Activated T-helper 1 cell treated with Interleukin-2 at 50 U/mL for 16 hours (primary cell): ENCODE measurements around the gene CHMP4B.
A peak's percentile ranks its signal among the peaks of the same experiment; 100 is the strongest.

Experiments used
- DNase-seq: peaks from one replicate; pipeline ENCODE4 v3.0.0-alpha.2; 2020; ENCODE audit warnings: low read depth

CHMP4B gene, protein sequence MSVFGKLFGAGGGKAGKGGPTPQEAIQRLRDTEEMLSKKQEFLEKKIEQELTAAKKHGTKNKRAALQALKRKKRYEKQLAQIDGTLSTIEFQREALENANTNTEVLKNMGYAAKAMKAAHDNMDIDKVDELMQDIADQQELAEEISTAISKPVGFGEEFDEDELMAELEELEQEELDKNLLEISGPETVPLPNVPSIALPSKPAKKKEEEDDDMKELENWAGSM

DNA sequence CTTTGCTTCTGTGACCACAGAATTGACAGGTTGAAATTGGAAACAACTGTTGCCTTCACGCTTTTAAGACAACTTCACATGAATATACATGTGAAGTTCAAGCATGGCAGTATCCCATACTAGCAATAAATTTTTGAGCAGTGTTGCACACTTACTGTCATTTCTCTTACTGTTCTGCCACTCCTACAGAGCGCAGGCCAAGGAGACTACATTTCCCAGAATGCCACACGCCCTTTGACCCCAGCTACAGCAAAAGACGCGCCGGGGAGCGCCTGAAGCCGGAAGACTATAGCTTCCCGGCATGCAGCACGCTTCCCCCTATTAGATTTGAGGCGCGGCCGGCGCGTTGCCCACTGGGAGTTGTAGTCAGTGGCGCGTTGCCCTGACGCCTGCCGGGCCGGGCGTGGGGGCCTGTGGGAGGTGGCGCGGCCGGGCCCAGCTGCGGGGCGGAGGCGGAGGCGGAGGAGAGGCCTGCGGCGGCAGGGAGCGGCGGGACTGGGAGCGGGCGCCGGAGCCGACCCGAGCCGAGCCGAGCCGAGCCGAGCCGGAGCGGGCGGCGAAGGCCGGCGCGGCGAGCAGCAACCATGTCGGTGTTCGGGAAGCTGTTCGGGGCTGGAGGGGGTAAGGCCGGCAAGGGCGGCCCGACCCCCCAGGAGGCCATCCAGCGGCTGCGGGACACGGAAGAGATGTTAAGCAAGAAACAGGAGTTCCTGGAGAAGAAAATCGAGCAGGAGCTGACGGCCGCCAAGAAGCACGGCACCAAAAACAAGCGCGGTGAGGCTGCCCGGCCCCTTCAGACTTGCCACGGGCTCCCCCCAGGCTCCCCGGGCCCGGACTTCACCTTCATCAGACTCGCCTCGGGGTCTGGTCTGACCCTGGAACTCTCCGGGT is at the start of gene CHMP4B:
Gene CHMP4B (plus strand): TSS at position 464 of the 891 bp plus-strand sequence. CDS start 121 bp downstream, at position 585.
- peak; percentile 98 for DNase-seq

DNA sequence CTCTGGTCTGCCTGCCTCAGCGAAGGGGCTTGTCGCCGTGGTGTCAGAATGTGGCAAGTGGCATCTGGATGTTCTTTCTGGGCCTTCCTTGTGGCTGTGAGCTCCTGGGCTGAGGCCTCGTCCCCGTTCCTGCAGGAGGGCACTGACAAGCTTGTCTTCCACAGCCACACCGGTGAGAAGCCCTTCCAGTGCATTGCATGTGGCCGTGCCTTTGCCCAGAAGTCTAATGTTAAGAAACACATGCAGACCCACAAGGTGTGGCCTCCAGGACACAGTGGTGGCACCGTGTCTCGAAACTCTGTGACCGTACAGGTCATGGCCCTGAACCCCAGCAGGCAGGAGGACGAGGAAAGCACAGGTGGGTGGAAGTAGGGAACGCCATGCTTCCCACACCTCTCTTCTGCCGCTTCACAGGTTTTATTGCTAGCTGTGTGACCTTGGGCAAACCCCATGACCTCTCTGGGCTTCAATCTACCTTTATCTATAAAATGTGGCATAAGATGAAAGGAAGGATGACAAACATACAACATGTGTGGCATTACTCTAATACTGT is 49.4 kb upstream of the CHMP4B start:
- DNase-seq: no peak

DNA sequence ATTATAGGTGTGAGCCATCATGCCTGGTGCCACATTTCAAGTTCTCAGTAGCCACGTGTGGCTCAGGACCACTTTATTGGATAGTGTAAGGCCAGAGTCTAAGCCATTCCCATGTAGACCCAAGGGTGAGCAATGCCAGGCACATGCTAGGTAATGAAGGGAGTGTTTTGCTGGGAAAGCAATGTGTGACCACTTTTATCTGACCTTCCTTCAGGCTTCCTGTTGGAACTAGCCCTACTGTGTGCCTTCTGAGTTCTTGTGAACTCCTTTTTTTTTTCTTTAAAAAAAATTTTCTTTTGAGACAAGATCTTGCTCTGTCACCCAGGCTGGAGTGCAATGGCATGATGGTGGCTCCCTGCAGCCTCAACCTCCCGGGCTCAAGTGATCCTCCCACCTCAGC is 46.0 kb upstream of the CHMP4B start:
- no peak for DNase-seq

DNA sequence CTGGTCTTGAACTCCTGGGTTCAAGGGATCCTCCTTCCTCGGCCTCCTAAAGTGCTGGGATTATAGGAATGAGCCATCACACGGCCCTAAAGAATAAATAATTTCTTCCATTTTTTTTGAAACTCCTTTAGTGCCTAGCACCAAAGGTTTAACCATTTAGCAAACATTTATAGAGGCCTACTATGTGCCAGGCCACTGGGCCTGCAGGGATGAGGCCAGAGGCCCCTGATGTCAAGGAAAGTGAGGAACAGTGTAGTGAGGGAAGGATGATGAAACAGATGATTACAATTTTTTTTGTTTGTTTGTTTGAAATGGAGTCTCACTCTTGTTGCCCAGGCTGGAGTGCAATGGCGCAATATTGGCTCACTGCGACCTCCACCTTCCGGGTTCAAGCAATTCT is 45.6 kb upstream of the CHMP4B start:
- DNase-seq: no peak

DNA sequence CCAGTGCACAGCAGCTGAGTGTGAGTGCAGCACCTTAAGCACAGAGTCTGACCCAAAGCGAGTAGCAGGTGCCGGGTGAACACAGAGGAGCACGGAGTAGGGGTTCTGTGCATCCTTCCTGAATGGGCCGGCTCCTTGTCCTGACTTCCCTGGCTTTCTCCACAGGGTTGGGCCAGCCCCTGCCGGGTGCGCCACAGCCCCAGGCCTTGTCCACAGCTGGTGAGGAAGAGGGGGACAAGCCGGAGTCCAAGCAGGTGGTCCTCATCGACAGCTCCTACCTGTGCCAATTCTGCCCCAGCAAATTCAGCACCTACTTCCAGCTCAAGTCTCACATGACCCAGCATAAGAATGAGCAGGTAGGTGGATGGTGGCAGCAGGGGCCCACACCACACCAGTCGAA is 44.5 kb upstream of the CHMP4B start:
- no peak for DNase-seq

DNA sequence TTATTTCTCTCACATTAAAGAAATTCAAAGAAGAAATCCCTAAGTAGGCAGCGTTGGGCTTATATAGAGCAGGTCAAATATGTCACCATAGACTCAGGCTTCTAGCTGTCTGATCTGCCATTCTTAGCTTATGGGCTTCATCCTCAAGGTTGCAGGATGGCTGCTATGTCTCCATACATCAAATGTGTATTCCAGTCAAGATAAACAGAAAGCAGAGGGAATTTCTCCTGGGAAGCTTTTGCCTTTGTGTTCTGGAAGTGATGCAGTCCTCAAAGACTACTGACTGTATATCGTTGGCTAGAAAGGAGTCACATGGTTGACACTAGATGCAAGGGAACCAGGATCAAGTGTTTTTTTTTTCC is 43.4 kb upstream of the CHMP4B start:
- DNase-seq: no peak

GRCh38 chr20:33769043-33769442 is 42.1 kb upstream of the CHMP4B start:
- no peak for DNase-seq

DNA sequence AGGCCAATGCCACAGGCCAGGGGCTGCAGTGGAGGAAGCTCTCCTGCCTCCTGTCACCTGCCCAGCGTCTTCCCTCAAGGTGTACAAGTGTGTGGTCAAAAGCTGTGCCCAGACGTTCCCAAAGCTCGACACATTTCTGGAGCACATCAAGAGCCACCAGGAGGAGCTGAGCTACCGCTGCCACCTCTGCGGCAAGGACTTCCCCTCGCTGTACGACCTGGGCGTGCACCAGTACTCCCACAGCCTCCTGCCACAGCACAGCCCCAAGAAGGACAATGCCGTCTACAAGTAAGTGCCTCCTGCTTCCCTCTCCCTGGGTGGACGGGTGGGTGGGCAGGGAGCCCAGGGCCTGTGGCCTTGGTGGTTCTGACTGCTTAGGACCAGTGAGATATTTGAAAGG is 41.1 kb upstream of the CHMP4B start:
- DNase-seq: no peak

GRCh38 chr20:33771938-33772337 is 39.2 kb upstream of the CHMP4B start:
- no peak for DNase-seq

- DNase-seq: no peak
Observed at GRCh38 chr20:33772439-33772838, 38.7 kb upstream of the CHMP4B start.

- DNase-seq: no peak
Observed at GRCh38 chr20:33773412-33774089, 37.6 kb upstream of the CHMP4B start.

GRCh38 chr20:33777816-33778215 is 33.3 kb upstream of the CHMP4B start:
- DNase-seq: no peak

- DNase-seq: no peak
Observed at GRCh38 chr20:33781133-33781532, 30.0 kb upstream of the CHMP4B start.

GRCh38 chr20:33781945-33782344 is 29.2 kb upstream of the CHMP4B start:
- DNase-seq: no peak

GRCh38 chr20:33783256-33783655 is 27.9 kb upstream of the CHMP4B start:
- no peak for DNase-seq

DNA sequence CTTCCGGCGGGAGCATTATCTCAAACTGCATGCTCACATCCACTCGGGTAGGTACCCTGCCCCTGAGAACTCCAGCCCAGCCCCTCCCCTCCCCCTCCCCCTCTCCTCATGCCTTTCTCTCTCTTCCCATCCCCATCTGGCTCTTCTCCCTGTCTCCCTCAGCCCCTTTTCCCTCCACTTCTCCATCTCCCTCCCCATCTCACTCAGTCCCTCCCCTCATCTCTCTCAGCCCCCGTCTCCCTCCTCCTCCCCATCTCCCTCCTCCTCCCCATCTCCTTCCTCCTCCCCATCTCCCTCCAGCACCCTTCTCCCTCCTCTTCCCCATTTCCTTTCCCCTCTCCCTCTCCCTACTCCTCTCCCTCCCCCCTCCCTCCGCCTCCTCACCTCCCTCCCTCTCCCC is 27.3 kb upstream of the CHMP4B start:
- DNase-seq: no peak

DNA sequence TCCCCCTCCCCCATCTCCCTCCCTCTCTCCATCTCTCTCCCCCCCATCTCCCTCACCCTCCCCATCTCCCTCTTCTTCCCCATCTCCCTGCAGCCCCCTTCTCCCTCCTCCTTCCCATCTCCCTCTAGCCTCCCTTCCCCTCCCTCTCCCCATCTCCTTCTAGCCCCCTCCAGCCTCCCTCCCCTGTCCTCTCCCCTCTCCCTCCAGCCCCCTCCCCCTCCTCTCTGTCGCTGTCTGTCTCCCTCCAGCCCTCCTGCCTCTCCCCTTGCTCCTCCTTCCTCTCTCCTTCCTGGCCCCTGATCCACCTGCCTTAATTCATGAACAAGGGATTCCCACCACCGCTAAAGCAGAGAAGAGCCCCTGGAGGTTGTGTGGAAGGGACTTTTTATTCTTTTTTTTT is 26.9 kb upstream of the CHMP4B start:
- no peak for DNase-seq

DNA sequence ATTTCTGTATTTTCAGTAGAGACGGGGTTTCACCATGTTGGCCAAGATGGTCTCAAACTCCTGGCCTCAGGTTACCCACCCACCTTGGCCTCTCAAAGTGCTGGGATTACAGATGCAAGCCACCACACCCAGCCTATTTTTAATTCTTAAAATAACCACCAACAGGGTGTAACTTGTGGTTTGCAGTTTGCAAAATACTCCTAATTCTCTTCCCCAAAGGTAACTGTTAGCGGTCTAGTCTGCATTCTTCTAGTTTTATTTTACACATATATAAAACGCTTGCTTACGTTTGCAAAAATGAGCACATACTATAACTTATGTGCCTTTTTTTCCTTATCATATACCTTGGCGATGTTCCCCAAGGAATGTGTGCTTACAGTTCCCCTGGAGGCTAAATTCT is 25.6 kb upstream of the CHMP4B start:
- no peak for DNase-seq

DNA sequence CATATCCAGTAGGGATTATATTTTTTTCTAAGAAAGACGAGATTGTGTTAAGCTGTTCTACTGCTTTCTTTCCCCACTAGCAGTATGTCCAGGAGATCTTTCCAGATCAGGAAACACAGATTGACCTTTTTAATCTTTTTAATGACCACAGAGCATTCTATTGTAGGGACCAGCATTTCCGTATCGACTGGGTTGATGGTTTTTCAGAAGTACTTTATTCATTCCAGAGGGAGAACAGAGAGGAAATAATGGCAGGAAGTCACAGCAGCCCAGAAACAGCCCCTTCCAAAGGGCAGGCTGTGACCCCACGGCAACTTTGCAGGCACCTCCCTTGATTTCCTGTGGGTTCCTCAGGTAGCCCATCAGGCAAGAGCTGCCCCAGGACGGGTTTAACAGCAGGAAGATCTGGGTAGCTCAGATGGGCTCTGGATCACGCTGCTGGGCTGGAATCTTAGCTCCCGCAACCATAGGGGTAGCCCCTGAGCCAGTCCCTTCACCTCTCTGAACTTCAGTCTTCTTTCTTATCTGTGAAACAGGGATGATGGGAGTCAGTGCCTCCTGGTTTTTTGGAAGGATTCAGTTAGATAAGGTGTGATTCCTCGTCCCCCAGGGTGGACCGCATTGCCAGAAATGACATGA is 23.8 kb upstream of the CHMP4B start:
- DNase-seq: no peak

DNA sequence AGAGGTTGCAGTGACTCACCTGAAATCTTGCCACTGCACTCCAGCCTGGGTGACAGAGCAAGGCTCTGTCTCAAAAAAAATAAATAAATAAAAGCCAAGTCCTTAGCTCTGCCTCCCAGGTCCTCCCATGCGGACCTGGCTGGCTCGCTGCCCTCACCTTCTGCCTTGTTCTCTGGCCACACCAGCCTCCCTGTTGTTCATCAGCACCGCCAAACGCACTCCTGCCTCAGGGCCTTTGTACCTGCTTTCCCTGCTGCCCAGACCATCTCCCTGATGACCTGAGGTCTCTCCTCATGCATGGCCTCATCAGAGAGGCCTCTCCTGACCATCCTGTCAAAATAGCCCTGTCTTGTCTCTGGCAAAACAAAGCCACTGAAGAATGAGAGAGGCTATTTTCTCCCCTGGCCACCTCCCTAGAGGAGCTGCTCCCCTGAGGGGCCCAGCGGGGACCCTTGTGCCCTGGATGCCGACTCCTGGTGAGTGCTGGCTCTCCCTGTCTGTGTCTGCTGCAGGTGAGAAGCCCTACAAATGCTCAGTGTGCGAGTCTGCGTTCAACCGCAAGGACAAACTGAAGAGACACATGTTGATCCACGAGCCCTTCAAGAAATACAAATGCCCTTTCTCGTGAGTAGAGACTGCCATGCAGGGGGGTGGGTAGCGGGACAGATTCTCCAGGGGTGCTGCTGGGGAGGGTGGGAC is 22.6 kb upstream of the CHMP4B start:
- DNase-seq: no peak

GRCh38 chr20:33789109-33789857 is 21.9 kb upstream of the CHMP4B start:
- no peak for DNase-seq
